LNCaP clone FGC (cell line): ENCODE measurements around the gene AOX1.
"Not testable (repeated sequence)": the region's sequence is repeated elsewhere in the genome, so short reads cannot be mapped to it uniquely, and the experiment has no call there.

Source experiments
- DNase-seq: peaks from one replicate; pipeline ENCODE4 v3.0.0-alpha.2; 2011; ENCODE audit warnings: low read depth
- H3K4me3 ChIP-seq: 2 replicates; pipeline ENCODE4 v1.5.1; 2011; ENCODE audit warnings: mild to moderate bottlenecking, low read depth, low read length, control low read depth
- TF ChIP-seq, protein P1 (sequence below): IDR thresholded peaks from 2 replicates; pipeline ENCODE4 v1.5.1; 2012; ENCODE audit warnings: mild to moderate bottlenecking; ENCODE audit not compliant: control insufficient read depth, insufficient read depth; ENCODE audit errors: extremely low read depth

Gene AOX1

DNA sequence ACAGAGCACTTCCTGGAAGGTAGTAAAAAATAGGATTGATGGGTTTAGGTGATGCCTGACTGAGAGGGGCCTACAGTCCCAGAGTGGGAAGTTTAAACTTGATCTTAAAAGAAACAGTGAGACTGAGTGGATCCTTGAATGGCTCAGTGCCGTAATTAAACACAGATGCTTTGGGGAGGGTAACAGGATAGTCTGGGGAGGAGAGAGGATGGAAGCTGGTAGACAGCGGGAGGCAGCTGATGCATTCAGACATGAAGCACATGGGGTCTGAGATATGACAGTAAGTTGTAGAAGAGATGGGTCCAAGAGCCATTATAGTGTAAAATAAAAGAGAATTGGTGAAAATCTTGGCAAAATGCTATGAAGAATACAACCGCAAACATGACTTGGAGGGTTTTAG, 54.4 kb downstream of the AOX1 start:
- no peak overlapping the region for H3K4me3 ChIP-seq
- TF ChIP-seq, protein P1, sequence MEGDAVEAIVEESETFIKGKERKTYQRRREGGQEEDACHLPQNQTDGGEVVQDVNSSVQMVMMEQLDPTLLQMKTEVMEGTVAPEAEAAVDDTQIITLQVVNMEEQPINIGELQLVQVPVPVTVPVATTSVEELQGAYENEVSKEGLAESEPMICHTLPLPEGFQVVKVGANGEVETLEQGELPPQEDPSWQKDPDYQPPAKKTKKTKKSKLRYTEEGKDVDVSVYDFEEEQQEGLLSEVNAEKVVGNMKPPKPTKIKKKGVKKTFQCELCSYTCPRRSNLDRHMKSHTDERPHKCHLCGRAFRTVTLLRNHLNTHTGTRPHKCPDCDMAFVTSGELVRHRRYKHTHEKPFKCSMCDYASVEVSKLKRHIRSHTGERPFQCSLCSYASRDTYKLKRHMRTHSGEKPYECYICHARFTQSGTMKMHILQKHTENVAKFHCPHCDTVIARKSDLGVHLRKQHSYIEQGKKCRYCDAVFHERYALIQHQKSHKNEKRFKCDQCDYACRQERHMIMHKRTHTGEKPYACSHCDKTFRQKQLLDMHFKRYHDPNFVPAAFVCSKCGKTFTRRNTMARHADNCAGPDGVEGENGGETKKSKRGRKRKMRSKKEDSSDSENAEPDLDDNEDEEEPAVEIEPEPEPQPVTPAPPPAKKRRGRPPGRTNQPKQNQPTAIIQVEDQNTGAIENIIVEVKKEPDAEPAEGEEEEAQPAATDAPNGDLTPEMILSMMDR: no peak
- DNase-seq: no peak

DNA sequence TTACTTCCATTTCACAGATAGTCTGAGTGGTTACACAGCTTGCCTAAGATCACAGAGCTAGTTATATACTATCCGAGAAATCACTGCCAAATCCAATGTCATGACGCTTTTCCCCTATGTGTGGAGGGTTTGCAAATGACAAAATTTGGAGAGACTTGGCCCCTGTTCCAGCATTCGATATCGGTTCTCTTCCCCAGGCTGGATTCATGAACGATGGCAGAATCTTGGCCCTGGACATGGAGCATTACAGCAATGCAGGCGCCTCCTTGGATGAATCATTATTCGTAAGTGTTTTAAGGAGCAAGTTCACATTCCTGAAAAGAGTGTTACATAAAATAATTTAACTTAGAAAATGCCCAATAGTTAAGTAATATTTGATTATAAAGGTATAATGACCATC, 55.1 kb downstream of the AOX1 start:
- TF ChIP-seq, protein P1: no peak
- H3K4me3 ChIP-seq: no peak overlapping the region
- DNase-seq: no peak

DNA sequence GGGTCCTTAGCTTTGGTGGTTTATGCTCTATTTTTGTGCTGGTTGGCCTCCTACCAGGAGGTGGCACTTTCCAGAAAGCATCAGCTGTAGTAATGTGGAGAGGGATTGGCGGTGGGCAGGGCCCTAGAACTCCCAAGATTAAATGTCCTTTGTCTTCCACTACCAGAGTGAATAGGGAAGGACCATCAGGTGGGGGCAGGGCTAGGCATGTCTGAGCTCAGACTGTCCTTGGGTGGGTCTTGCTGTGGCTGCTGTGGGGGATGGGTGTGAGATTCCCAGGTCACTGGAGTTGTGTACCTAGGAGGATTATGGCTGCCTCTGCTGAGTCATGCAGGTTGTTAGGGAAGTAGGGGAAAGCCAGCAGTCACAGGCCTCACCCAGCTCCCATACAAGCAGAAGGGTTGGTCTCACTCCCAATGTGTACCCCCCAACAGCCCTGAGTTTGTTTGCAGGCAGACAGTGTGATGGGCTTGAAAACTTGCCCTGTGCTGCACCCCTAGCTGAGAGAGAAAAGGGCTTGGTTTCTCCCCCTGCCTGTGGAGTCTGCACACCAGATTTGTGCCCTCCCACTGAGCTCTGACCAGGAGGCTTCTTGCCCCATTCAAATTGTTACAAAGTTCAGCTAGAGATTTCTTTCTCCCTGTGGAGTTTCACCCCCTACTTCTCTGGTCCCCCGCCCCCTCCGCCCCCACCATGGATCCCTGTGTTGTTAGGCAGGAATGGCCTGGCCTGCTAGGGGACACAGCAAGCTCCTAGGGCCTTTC, 62.9 kb downstream of the AOX1 start:
- DNase-seq, H3K4me3 ChIP-seq: not testable (repeated sequence)

DNA sequence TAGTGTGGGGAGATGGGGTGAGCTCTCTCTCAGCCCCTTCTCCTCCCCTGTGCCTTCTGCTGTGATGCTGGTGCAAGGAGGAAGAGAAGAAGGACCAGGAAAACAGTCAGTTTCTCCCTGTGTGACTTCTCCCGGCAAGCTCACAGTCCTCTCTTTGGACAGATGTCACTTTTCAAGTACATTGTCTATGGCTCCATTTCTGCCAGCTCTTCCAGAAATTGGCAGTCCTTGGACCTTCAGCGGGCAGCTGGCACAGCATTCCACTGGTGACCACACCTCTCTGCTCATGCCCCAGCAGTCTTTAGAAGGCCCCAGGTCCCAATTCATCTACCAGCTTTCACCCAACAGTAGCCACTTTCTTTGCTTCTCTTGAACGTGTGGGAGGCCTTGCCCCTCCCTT, 63.9 kb downstream of the AOX1 start:
- TF ChIP-seq, protein P1: no peak
- H3K4me3 ChIP-seq: no peak overlapping the region
- DNase-seq: no peak

DNA sequence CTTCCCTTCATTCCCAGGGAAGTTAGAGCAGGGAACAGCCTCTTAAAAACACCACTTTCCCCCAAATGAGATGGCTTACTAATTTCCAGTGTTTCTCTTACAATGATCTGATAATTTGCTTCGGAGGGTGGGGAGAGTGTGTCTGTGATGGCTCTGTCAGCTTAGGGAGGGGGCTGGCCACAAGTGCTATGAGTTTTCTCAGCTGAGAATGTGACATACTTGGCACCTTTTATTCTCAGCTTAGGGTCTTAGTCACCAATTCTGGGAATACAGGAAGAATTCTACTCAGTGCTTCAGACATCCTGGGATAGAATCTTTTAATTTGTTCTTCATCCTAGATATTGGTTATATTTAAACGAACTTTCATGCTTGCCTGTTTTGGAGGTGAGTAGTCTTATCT, 64.4 kb downstream of the AOX1 start:
- no peak overlapping the region for H3K4me3 ChIP-seq
- TF ChIP-seq, protein P1: no peak
- DNase-seq: no peak

DNA sequence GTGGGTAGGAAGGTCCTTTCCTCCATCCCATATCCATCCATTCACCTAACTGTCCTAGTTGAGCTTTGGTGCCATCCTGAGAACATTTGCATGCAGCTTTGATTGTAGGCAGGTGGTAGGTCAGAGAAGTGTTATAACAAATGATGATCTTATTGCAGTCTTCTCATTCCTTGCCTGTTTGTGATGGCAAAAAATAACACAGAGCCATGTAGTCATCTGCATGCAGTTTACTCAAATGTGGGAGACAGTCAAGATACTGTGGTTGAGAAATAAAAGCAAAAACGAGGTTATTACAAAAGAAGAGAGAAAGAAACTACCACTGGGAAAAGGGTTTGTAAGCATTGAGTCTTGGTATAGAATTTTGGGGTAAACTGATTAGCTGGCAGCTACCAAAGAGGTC, 66.3 kb downstream of the AOX1 start:
- TF ChIP-seq, protein P1: no peak
- H3K4me3 ChIP-seq: no peak overlapping the region
- DNase-seq: no peak

DNA sequence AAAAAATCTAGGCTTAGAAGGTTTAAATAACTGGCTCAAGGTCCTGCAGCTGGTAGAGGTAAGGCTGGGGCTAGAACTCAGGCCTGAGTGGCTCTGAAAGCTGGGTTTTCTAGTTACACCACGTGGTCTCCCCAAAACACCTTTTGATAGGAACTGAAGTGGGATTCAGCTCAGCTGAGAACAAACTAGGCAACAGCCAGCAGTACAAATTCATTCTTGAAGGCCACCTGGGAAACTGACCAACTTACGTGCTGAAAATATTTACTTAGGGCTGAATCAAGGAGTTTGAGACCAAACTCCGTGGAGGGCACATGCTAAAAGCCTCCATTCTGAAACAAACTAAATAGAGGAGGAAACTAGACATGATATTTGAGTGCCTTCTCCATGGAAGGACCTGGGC, 67.2 kb downstream of the AOX1 start:
- TF ChIP-seq, protein P1: no peak
- H3K4me3 ChIP-seq: no peak overlapping the region
- DNase-seq: no peak

DNA sequence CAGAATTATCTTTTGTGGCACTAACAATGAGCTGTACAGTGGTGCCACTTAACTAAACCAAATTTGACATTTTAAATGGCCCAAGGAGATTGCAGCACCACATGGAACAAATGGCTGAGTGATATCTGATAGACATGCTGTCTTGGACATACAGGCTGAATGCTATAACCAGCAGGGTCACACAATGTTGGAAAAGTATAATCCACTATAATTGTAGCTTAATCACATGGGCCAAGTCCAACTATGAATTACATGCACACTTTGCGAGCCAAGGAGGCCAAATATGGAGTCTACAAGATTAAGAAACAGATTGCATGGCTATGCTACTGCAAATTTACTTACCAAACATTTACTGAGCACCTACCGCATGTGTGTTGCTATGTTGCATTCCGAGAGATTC, 69.0 kb downstream of the AOX1 start:
- DNase-seq: no peak
- TF ChIP-seq, protein P1: no peak
- no peak overlapping the region for H3K4me3 ChIP-seq
